ENCODE measurements around the gene SAMD14. TPM values are rescaled to one million over a fixed set of nuclear protein-coding genes. Genes with fewer than 3 reads are reported as not detected.

SAMD14 gene
- total and polyA plus RNA-seq, 10 of the 15 experiments (the other 5 are each of a cell fraction or from before 2014, with no cell fraction given): 0.06 to 1.7 (median 0.25) TPM; not detected in 3

GRCh38 chr17:50151041-50151936, 21.3 kb upstream of the SAMD14 start (continued):
- TF ChIP-seq ZNF217 (IDR thresholded peaks at IDR 0.05): 0 out of 2 replicates have a peak, but pooled peaks have one; percentile 19
- 0 out of 2 replicates have a peak, but pooled peaks have one; percentile 18 for TF ChIP-seq MAX (IDR thresholded peaks at IDR 0.05; ENCODE audit: low read depth, low read length)
- TF ChIP-seq JUND (IDR thresholded peaks at IDR 0.05; ENCODE audit: low read depth, low read length): no peak
- no peak for TF ChIP-seq HDAC2 (IDR thresholded peaks at IDR 0.05)
- TF ChIP-seq BRCA1 (IDR thresholded peaks at IDR 0.05; ENCODE audit: low read depth, low read length): no peak
- peak; percentile 86 for TF ChIP-seq HDGF (IDR thresholded peaks at IDR 0.05)
- peak; percentile 53; the same call in 1 of the 2 replicates for TF ChIP-seq POLR2AphosphoS5 (IDR thresholded peaks at IDR 0.05; ENCODE audit: low read length)
- TF ChIP-seq POLR2A (IDR thresholded peaks at IDR 0.05; ENCODE audit: low read depth, low read length): peak; percentile 70
- TF ChIP-seq CBFB (IDR thresholded peaks at IDR 0.05; ENCODE audit: low read depth): peak; percentile 40; the same call in 1 of the 2 replicates

GRCh38 chr17:50150354-50151040, 20.5 kb upstream of the SAMD14 start, which contains the start of gene PPP1R9B:
Gene PPP1R9B, minus strand, starts transcription at chr17:50150677. Its CDS starts 164 bp downstream, at chr17:50150513.
- Histone ChIP-seq H3K4me1 (ENCODE audit: control insufficient read depth, insufficient read depth, low read length) (peaks cover 49% of the 10 kb centered on the region), H3K36me3 (ENCODE audit: control insufficient read depth in 2 of 2, insufficient read depth in 2 of 2, low read length in 1 of 2) (peaks cover 0 to 6% of the 10 kb centered on the region in 2 experiments; a peak in 3 of 4 replicates), H2AFZ (ENCODE audit: control insufficient read depth, low read depth, low read length) (peak within 1 kb of the TSS; percentile 71), H3K9ac (ENCODE audit: control insufficient read depth, insufficient read depth, low read length) (peak within 1 kb of the TSS; percentile 88), H3K4me2 (ENCODE audit: control insufficient read depth, insufficient read depth) (peak within 1 kb of the TSS; percentile 89), H3K9me3 (replicated peaks; ENCODE audit: control insufficient read depth, insufficient read depth, low read length) (no peaks in the 10 kb centered on the region), H3K4me3 (peak within 1 kb of the TSS; percentile 95), H3K27ac (ENCODE audit: control insufficient read depth, insufficient read depth) (peak within 1 kb of the TSS; percentile 89), H3K79me2 (ENCODE audit: control insufficient read depth, insufficient read depth, low read length) (peaks cover 61% of the 10 kb centered on the region), H3K27me3 (replicated peaks in 1 of 2; ENCODE audit: control insufficient read depth in 2 of 2, insufficient read depth in 2 of 2, low read length in 1 of 2) (no peaks in the 10 kb centered on the region), H4K20me1 (ENCODE audit: control insufficient read depth, insufficient read depth) (no peaks in the 10 kb centered on the region; the same call in none of the 2 replicates)
- in situ Hi-C loops (cut with MboI) (no loop called here), intact Hi-C loops (cut with micrococcal nuclease; ENCODE audit: unreplicated experiment) (no loop called here)
- FAIRE-seq (no peak), DNase-seq (ENCODE audit: low read depth, low spot score) (no peak), ATAC-seq (no peak)
- RAD21 ChIA-PET (ENCODE audit: unreplicated experiment): interaction anchor here (2.3 to 3.5 kb wide), 3 partner anchors 11 to 56 kb away, joined by 12 to 17 read pairs (median 15); partner anchors contain the start of gene SGCA
- SMC1A ChIA-PET (ENCODE audit: uncharacterized antibody, unreplicated experiment): interaction anchor here (1.0 to 3.6 kb wide), 5 partner anchors 11 to 56 kb away, joined by 3 to 31 read pairs (median 4); no protein-coding TSS in a partner anchor
- WGBS (ENCODE audit: insufficient coverage, insufficient replicate concordance, low lambda C conversion rate, missing lambda C conversion rate): under 1% methylated on average over 52 of the region's 69 CpGs
- POLR2A ChIA-PET: interaction anchor here (0.6 to 2.7 kb wide), 8 partner anchors 10 to 1881 kb away, joined by 3 to 18 read pairs (median 3); no protein-coding TSS in a partner anchor
- TSS peak; percentile 56 for BruUV-seq (replicated peaks)
- CTCF ChIA-PET: interaction anchor here (0.7 to 9.3 kb wide), 9 partner anchors 10 to 58 kb away, joined by 3 to 99 read pairs (median 13); no protein-coding TSS in a partner anchor
- TF ChIP-seq MTA2 (IDR thresholded peaks at IDR 0.05; ENCODE audit: low read depth) (no peak), RELA (IDR thresholded peaks at IDR 0.05; ENCODE audit: borderline replicate concordance, partially characterized antibody) (no peak), SREBF1 (IDR thresholded peaks at IDR 0.05; ENCODE audit: low read length) (no peak), BCLAF1 (IDR thresholded peaks at IDR 0.05) (no peak), KAT2A (conservative IDR thresholded peaks at IDR 0.05; ENCODE audit: control insufficient read depth, low read depth, low read length) (no peak), IRF5 (IDR thresholded peaks at IDR 0.05; ENCODE audit: borderline replicate concordance) (no peak), BCL11A (IDR thresholded peaks at IDR 0.05; ENCODE audit: low read depth, low read length) (0 out of 2 replicates have a peak, but pooled peaks have one; percentile 3)

Data from GM12878 (cell line).